ENCODE results near the gene IFT27.
"Not testable (repeated sequence)": the region's sequence is repeated elsewhere in the genome, so short reads cannot be mapped to it uniquely, and the experiment has no call there.

The IFT27 gene

GRCh38 chr22:36744413-36744765 is 31.5 kb downstream of the IFT27 start:
- DNase-seq (ENCODE audit: low read depth in 2 of 2) = no peak

DNA sequence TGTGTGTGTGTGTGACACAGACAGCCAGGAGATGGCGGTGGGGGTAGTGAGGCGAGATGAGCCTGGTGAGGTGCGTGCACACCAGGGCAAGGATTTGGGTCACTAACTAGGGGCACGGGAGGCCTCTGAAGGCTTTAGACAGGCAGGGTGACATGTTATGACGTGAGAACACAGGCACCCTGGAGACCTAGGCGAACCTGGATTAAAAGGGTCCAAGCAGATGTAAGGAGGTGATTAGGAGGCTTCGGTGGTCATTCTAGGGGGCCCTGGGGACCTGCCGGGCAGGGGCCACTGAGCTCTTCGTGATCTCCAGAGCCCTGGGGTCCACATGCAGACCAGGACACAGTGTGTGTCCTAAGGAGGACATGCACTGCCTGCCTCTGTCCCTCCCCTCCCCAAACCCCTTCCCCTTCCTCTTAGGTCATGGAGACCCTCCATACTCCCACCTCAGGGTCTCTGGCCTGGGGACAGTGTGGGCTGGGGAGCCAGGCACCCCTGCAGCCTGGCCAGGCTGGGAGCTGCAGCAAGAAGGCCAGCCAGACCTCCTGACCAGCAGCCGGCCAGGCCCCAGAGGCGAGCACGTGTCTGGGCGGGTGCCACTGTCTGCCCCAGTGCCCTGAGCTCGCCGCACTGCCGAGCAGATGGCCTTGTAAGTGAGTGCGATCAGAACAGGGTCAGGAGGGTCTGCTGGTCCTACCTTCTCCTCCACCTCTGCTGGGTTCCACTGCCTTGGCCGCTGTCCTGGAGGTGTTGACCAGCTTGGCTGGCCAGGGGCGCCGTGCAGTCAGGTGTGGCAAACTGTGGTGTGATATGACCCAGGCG is 32.1 kb downstream of the IFT27 start:
- DNase-seq (ENCODE audit: low read depth in 2 of 2) = no peak

GRCh38 chr22:36743011-36743410 is 32.9 kb downstream of the IFT27 start:
- DNase-seq (ENCODE audit: low read depth in 2 of 2) = no peak

- no peak for DNase-seq (ENCODE audit: low read depth in 2 of 2)
These were observed 34.0 kb downstream of the IFT27 start for GRCh38 chr22:36741968-36742367.

DNA sequence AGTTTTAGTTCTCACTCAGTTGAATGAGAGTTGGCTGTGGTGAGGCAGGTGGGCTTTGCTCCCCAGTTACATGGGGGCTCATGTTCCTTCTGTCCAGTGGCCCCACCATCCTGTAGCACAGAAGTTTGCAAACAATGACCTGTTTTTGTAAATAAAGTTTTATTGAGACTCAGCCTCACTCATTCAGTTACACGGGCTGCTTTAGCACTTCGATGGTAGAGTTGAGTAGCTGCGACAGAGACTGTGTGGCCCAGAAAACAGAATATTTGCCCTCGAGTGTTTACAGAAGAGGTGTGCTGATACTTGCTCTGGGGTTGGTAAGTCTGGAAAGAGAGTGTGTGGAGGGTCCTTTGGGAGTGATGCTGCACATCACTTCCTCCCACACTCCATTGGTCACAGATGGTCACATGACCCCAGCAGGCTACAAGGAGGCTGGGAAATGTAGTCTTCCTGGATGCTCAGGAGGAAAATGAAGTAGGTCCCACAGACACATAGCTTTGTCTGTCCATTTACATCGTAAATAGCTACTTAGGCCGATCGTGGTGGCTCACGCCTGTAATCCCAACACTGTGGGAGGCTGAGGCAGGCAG is 34.6 kb downstream of the IFT27 start:
- DNase-seq (ENCODE audit: low read depth in 2 of 2) = no peak

GRCh38 chr22:36740716-36741115 is 35.2 kb downstream of the IFT27 start:
- DNase-seq (ENCODE audit: low read depth in 2 of 2) = no peak

DNA sequence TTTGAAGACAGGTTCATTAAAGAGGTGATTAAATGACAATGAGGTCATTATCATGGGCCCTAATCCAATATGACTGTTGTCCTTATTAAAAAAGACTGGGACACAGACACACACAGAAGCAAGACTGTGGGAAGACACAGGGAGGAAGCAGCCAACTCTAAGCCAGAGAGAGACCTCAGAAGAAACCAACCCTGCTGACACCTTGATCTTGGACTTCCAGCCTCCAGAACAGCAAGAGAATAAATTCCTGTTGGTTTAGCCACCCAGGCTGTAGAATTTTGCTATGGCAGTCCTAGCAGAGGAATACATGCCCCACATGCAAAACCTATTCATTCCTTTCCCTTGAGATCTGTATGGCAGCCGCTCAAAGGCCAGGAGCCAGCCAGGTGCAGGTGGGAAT is 36.7 kb downstream of the IFT27 start:
- no peak for DNase-seq (ENCODE audit: low read depth in 2 of 2)

DNA sequence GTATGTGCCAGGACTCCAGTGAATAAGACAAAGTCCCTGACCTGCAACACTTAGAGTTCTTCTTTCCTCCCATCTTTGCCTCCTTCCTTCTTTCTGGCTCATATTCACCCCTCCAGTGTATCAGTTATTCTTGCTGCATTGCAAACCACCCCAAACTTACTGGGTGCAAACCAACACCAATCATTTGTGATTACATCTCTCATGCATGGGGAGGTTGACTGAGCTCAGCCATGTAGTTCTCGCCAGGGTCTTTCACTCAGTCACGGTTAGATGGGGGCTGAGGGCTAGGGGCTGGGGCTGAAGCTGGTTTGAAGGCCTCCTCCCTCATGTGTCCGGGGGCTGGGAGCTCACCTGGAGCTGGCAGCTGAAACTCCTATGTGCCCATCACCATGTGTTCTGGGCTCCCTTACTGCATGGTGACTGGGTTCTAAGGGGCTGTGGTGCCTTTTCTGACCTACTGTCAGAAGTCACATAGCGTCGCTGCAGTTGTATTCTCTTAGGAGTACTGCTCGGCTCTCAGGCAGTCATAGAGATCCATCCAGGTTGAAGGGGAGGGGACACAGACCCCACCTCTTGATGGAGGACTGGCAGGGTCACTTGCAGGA is 37.4 kb downstream of the IFT27 start:
- no peak for DNase-seq (ENCODE audit: low read depth in 2 of 2)

DNA sequence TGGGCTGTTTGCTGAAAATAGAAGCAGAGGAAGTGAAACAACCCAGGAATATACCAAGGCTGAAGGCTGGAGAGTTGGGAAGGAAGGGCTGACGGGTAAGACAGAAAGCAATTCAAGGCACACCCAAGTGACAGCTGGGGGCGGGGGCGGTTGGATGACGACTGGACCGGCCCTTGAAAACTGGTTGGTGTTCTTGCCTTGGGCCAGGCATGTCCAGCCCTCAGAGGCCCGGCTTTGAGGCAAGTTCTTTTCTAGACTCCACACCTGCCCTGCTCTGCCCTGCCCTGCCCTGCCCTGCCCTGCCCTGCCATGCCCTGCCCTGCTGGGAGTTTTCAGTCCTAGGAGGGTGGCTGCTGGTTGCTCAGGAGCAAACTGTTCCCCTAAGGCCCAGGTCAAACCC is 38.1 kb downstream of the IFT27 start:
- no peak for DNase-seq (ENCODE audit: low read depth in 2 of 2)

GRCh38 chr22:36736701-36737320 is 39.1 kb downstream of the IFT27 start:
- no peak for DNase-seq (ENCODE audit: low read depth in 2 of 2)

GRCh38 chr22:36734171-36735058 is 41.5 kb downstream of the IFT27 start:
- no peak for DNase-seq (ENCODE audit: low read depth in 2 of 2)

DNA sequence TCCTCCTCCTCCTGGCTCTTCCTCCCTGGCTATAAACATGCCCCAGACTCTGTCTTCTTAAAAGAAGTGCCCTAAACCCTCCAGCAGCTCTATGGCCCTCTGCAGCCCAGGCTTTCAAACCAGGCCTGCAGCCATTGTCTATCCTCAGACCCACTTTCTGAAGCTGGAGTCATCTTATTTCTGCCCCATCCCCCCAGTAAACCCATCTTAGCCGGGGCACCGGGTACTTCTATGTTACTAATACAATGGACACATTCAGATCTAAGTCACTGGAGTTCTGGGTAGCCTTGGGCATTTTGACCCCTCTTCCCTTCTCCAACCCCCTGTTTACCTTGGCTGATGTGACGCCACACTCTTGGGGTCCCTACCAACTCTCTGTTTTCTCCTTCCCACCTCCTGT is 42.6 kb downstream of the IFT27 start:
- DNase-seq (ENCODE audit: low read depth in 2 of 2) = no peak

GRCh38 chr22:36732609-36733008 is 43.3 kb downstream of the IFT27 start:
- no peak for DNase-seq (ENCODE audit: low read depth in 2 of 2)

DNA sequence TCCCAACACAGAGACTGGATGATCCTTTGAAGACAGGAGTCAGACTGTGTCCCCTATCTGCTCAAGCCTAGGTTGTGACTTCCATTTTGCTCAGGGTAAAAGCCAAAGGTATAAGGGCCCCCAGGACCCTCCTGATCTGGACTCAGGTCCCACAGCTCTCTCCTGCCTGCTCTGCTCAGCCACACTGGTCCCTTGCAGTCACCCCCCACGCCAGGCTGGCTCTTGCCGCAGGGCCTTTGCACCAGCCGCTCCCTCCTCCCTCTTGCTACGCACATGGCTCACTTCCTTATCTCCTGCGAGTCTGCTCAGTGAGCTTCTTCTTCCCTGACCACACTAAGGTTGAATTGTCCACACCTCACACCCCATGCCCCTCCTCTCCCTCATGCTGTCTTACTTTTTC is 44.0 kb downstream of the IFT27 start:
- DNase-seq (ENCODE audit: low read depth in 2 of 2) = no peak

GRCh38 chr22:36731321-36731720 is 44.6 kb downstream of the IFT27 start:
- DNase-seq (ENCODE audit: low read depth in 2 of 2) = not testable (repeated sequence)

DNA sequence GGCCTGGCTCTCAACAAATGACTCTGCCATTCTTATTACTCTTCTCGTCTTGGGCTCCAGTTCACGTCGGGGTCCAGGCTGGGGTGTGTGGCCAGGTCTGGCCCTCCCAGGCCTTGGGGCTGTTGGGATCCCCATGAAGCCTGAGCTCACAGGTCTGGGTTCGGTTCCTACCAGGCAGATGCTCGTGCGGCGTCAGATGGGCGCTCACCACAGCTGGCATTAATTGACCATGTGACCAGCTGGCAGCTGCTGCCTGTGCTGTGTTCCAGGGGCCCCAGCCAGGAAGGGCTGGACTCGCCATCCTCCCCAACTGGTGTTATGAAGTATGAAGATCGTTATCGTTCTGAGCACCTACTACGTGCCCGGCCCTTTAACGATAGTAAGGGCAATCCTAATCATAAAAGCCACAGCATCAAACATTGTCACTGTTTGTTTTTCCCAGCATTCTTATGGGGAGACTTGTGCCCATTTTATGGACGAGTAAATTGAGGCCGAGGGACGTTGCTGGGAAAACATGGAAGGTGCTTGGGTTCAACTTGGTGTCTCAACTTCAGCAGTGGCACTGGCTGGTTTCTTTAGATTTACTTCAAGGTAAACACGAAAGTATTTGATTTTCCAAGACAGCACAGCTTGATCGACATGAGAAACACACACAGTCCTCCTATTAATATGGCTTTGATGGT is 45.6 kb downstream of the IFT27 start:
- DNase-seq (ENCODE audit: low read depth in 2 of 2) = no peak

- DNase-seq (ENCODE audit: low read depth in 2 of 2) = no peak
These were observed 46.6 kb downstream of the IFT27 start for GRCh38 chr22:36729321-36729720.

DNA sequence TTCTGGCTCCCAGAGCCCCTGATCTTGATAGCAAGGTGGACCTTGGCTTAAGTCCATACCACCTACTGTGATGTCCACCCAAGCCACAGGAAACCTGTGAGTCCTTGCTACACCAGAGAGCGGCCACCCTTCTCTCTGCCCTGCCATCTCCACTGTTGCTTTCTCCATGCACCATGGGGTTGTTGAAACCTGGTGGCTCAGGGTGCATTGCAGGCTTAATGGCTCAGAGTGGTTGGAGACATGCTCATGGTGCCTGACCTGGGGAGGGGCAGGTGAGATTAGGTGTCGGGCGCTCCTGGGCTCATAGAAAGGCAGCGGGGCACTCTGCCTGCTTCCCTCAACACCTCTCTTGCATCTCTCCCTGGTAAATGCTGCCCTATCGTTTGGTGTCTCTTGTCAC is 47.4 kb downstream of the IFT27 start:
- DNase-seq (ENCODE audit: low read depth in 2 of 2) = no peak

DNA sequence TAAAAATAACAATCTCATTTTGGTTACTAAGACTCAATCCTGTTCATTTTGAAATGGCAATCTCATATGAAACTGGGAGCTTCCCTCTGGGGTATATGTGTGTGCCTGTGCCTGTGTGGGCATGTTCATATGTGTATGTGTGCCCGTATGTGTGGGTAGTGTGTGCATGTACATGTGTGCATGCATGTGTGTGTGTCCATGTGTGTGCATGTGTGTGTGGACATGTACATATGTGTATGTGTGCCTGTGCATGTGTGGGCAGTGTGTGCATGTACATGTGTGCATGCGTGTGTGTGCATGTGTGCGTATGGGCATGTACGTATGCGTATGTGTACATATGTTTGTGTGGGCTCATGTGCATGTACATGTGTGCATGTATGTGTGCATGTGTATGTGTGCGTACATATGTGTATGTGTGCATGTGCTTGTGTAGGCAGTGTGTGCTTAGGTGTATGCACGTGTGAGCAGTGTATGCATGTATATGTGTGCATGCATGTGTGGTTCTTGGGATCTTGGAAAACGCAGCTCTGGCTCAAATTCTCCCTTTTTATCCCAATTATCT is 47.9 kb downstream of the IFT27 start:
- no peak for DNase-seq (ENCODE audit: low read depth in 2 of 2)

DNA sequence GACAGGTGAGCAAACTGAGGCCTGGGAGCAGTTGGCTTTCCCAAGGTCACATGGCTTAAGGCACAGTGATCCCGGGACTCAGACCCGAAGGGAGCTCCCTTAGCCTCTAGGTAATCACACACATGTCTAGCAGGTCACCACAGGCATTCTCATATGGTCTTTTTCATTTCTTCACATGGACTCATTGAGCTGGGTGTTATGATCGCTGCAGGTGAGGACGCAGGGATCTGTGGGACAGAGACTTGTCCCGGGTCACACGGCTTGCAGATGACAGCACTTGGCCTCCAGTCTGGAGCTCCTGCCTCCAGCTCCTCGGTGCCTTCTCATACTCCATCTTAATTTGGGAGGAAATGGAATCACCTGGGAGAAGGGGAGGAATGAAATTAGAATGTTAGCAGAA is 48.8 kb downstream of the IFT27 start:
- no peak for DNase-seq (ENCODE audit: low read depth in 2 of 2)

DNA sequence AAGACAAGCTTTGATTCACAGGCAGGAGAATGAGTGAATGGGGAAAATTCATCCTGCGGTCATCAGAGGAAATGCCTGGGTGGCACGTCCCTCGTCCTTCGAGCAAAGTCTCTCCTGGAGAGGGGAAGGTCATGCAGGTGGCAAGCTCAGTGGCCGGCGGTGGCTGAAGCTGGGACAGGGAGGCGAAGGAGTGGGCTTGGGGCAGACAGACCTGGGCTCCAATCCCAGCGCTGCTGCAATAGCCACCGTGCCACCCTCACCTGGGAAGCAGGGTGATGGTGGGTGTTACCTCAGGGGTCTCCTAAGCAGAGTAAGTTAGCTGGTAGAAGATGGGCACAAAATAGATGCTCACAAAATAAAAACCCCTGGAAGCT is 49.9 kb downstream of the IFT27 start:
- DNase-seq (ENCODE audit: low read depth in 2 of 2) = no peak
